Astrocyte (in vitro differentiated cells and primary cell): ENCODE measurements around the gene CEBPG. TPM values are rescaled to one million over a fixed set of nuclear protein-coding genes. Genes with fewer than 3 reads are reported as not detected.

Experiments used
- DNase-seq: peaks from one replicate; pipeline ENCODE4 v3.0.0-alpha.2; 2010; ENCODE audit warnings: low read depth
- FAIRE-seq: peaks from 2 replicates; lab custom pipeline; 2011; peaks lifted over from hg19 to GRCh38; lab: Jason Lieb, UNC
- H2AFZ ChIP-seq: 2 replicates; pipeline ENCODE4 v1.6.0; 2012; ENCODE audit warnings: low read depth, low read length, inconsistent platforms
- H3K27ac ChIP-seq: 2 replicates; pipeline ENCODE4 v1.5.1; 2011; ENCODE audit warnings: low read depth, low read length, inconsistent platforms
- H3K27me3 ChIP-seq: 2 replicates; pipeline ENCODE4 v1.6.0; 2011; ENCODE audit warnings: low read length, inconsistent platforms; ENCODE audit not compliant: insufficient read depth
- H3K36me3 ChIP-seq: 2 replicates; pipeline ENCODE4 v1.5.1; 2011; ENCODE audit warnings: low read length, inconsistent platforms; ENCODE audit not compliant: insufficient read depth
- H3K4me1 ChIP-seq: 2 replicates; pipeline ENCODE4 v1.5.1; 2011; ENCODE audit warnings: low read length, inconsistent platforms; ENCODE audit not compliant: insufficient read depth
- H3K4me2 ChIP-seq: 2 replicates; pipeline ENCODE4 v1.6.0; 2012; ENCODE audit warnings: low read length, inconsistent platforms
- H3K4me3 ChIP-seq: 2 replicates; pipeline ENCODE4 v1.5.1; 2011; ENCODE audit warnings: low read depth, mild to moderate bottlenecking, low read length, inconsistent platforms; ENCODE audit not compliant: insufficient read depth
- H3K79me2 ChIP-seq: 2 replicates; pipeline ENCODE4 v1.6.0; 2012; ENCODE audit warnings: mild to moderate bottlenecking, low read length, inconsistent platforms; ENCODE audit not compliant: insufficient read depth
- H3K9ac ChIP-seq: 2 replicates; pipeline ENCODE4 v1.6.0; 2012; ENCODE audit warnings: mild to moderate bottlenecking, low read length, inconsistent platforms
- H3K9me3 ChIP-seq: 2 replicates; pipeline ENCODE4 v1.5.1; 2012; ENCODE audit warnings: low read depth, mild to moderate bottlenecking, low read length, inconsistent platforms; ENCODE audit not compliant: insufficient read depth
- H4K20me1 ChIP-seq: 2 replicates; pipeline ENCODE4 v1.6.0; 2012; ENCODE audit warnings: low read length, inconsistent platforms; ENCODE audit not compliant: insufficient read depth
- H3K27ac Mint-ChIP-seq: one replicate; pipeline ENCODE4 v1.8.0; 2021; ENCODE audit warnings: mild to moderate bottlenecking, mixed read lengths; ENCODE audit not compliant: unreplicated experiment
- H3K27me3 Mint-ChIP-seq: one replicate; pipeline ENCODE4 v1.8.0; 2021; ENCODE audit warnings: low read depth, mixed read lengths; ENCODE audit not compliant: unreplicated experiment
- H3K36me3 Mint-ChIP-seq: one replicate; pipeline ENCODE4 v1.8.0; 2021; ENCODE audit warnings: low read depth, mixed read lengths; ENCODE audit not compliant: unreplicated experiment
- H3K4me1 Mint-ChIP-seq: one replicate; pipeline ENCODE4 v1.8.0; 2021; ENCODE audit warnings: low read depth, mixed read lengths; ENCODE audit not compliant: unreplicated experiment
- H3K4me3 Mint-ChIP-seq: one replicate; pipeline ENCODE4 v1.8.0; 2021; ENCODE audit warnings: mild to moderate bottlenecking, moderate library complexity, mixed read lengths; ENCODE audit not compliant: unreplicated experiment
- H3K9me3 Mint-ChIP-seq: one replicate; pipeline ENCODE4 v1.8.0; 2021; ENCODE audit warnings: mild to moderate bottlenecking, mixed read lengths; ENCODE audit not compliant: unreplicated experiment
- CTCF ChIP-seq: IDR thresholded peaks from 2 replicates; pipeline ENCODE4 v1.5.1; 2011; ENCODE audit warnings: low read depth, mild to moderate bottlenecking, inconsistent platforms, low read length, moderate library complexity; ENCODE audit not compliant: insufficient read depth
- EZH2 ChIP-seq: IDR thresholded peaks from 2 replicates; pipeline ENCODE4 v1.6.1; 2012; ENCODE audit warnings: mild to moderate bottlenecking, low read length, inconsistent platforms; ENCODE audit not compliant: insufficient read depth
- total RNA-seq: library from RNA; stranded (reverse); gene quantifications from 2 replicates; pipeline ENCODE4 v1.2.1, GENCODE V29; 2021

Gene CEBPG
- total RNA-seq, 1 donor from 2014 or later: 31.7 TPM

- no peak overlapping the region for H2AFZ ChIP-seq
- H3K9me3 ChIP-seq: no peaks in the 10 kb centered on the region
- no peaks in the 10 kb centered on the region for H3K4me1 ChIP-seq
- FAIRE-seq: no peak
- no peak overlapping the region for H3K4me2 ChIP-seq
- H4K20me1 ChIP-seq: no peaks in the 10 kb centered on the region
- DNase-seq: peak; percentile 15
- H3K27ac Mint-ChIP-seq: no peak overlapping the region
- H3K36me3 Mint-ChIP-seq: no peaks in the 10 kb centered on the region
- no peaks in the 10 kb centered on the region for H3K36me3 ChIP-seq
- no peak overlapping the region for H3K27ac ChIP-seq
- H3K27me3 ChIP-seq: peaks cover 16% of the 10 kb centered on the region
- H3K4me3 Mint-ChIP-seq: no peak overlapping the region
- peaks cover 43% of the 10 kb centered on the region for H3K27me3 Mint-ChIP-seq
- no peak for TF ChIP-seq CTCF
- TF ChIP-seq EZH2: no peak
- H3K4me1 Mint-ChIP-seq: no peaks in the 10 kb centered on the region
- H3K9me3 Mint-ChIP-seq: no peaks in the 10 kb centered on the region
- H3K79me2 ChIP-seq: no peaks in the 10 kb centered on the region
- H3K4me3 ChIP-seq: no peak overlapping the region
- no peak overlapping the region for H3K9ac ChIP-seq
Observed at GRCh38 chr19:33348301-33349010, 25.1 kb upstream of the CEBPG start.

- no peak overlapping the region for H3K4me2 ChIP-seq
- H3K9ac ChIP-seq: no peak overlapping the region
- H3K4me1 ChIP-seq: no peaks in the 10 kb centered on the region
- no peaks in the 10 kb centered on the region for H3K9me3 ChIP-seq
- Mint-ChIP-seq H3K4me3 (no peak overlapping the region), H3K9me3 (no peaks in the 10 kb centered on the region), H3K27me3 (peaks cover 36% of the 10 kb centered on the region), H3K36me3 (no peaks in the 10 kb centered on the region), H3K27ac (no peak overlapping the region), H3K4me1 (no peaks in the 10 kb centered on the region)
- DNase-seq: no peak
- TF ChIP-seq EZH2 (no peak), CTCF (no peak)
- no peaks in the 10 kb centered on the region for H4K20me1 ChIP-seq
- H3K4me3 ChIP-seq: no peak overlapping the region
- H3K36me3 ChIP-seq: no peaks in the 10 kb centered on the region
- H2AFZ ChIP-seq: no peak overlapping the region
- FAIRE-seq: no peak
- H3K27me3 ChIP-seq: peaks cover 10% of the 10 kb centered on the region
- no peak overlapping the region for H3K27ac ChIP-seq
- no peaks in the 10 kb centered on the region for H3K79me2 ChIP-seq
Observed at GRCh38 chr19:33349319-33350289, 23.9 kb upstream of the CEBPG start.
